H1 (cell line): ENCODE data around the gene ASCL5. TPM values are rescaled to one million over a fixed set of nuclear protein-coding genes. Genes with fewer than 3 reads are reported as not detected.

Experiments
- CTCF ChIA-PET: fragments of 300-600 bp; sonication (Branson Sonifier 250); formaldehyde crosslinking; loops from one replicate; lab custom pipeline; 2021; ENCODE audit not compliant: partially characterized antibody; lab: Charles Lee
- POLR2A ChIA-PET: fragments of 300-600 bp; sonication (Branson Sonifier 250); formaldehyde crosslinking; loops from one replicate; lab custom pipeline; 2021; ENCODE audit warnings: inconsistent platforms; ENCODE audit not compliant: partially characterized antibody; lab: Charles Lee
- DNase-seq, 2 experiments: peaks; one replicate each; pipeline versions ENCODE4 v3.0.0 to v3.0.0-alpha.2; 2010 to 2022; ENCODE audit warnings: low spot score in 2 of 2, low read depth in 1 of 2, mixed read lengths in 1 of 2
- FAIRE-seq: peaks from 2 replicates; lab custom pipeline; 2011; peaks lifted over from hg19 to GRCh38; lab: Jason Lieb, UNC
- H2AFZ ChIP-seq: 2 replicates; pipeline ENCODE4 v1.8.1; 2012; ENCODE audit warnings: low read length, inconsistent platforms
- H2AK5ac ChIP-seq: 2 replicates; pipeline ENCODE4 v1.6.1; 2013; ENCODE audit warnings: low read depth, low read length
- H2BK120ac ChIP-seq: replicated peaks from 2 replicates; pipeline ENCODE3; 2013; ENCODE audit warnings: low read depth, low read length, inconsistent platforms
- H2BK12ac ChIP-seq: 2 replicates; pipeline ENCODE4 v1.6.1; 2013; ENCODE audit warnings: low read depth, low read length
- H2BK15ac ChIP-seq: 2 replicates; pipeline ENCODE4 v1.6.1; 2013; ENCODE audit warnings: low read length
- H2BK20ac ChIP-seq: 2 replicates; pipeline ENCODE4 v1.6.1; 2013; ENCODE audit warnings: low read length
- H2BK5ac ChIP-seq: 2 replicates; pipeline ENCODE4 v1.6.1; 2013; ENCODE audit warnings: low read depth, low read length
- H3K14ac ChIP-seq: 2 replicates; pipeline ENCODE4 v1.6.1; 2013; ENCODE audit warnings: inconsistent platforms; ENCODE audit not compliant: insufficient read length
- H3K18ac ChIP-seq: 2 replicates; pipeline ENCODE4 v1.6.1; 2013; ENCODE audit warnings: low read length; ENCODE audit errors: extremely low read depth
- H3K23ac ChIP-seq: 2 replicates; pipeline ENCODE4 v1.6.1; 2013; ENCODE audit warnings: inconsistent platforms; ENCODE audit not compliant: insufficient read length
- H3K23me2 ChIP-seq: 2 replicates; pipeline ENCODE4 v1.6.1; 2013; ENCODE audit warnings: low read depth, low read length
- H3K27ac ChIP-seq: 2 replicates; pipeline ENCODE4 v1.6.1; 2011; ENCODE audit warnings: low read depth, low read length, inconsistent platforms
- H3K27me3 ChIP-seq, 4 experiments: replicated peaks in 1 of 4; 1 replicate in 1 of 4; 2 replicates in 3 of 4; pipeline versions ENCODE4 v1.6.1 to v1.8.1; 2011 to 2013; ENCODE audit warnings: low read length in 3 of 4, mild to moderate bottlenecking in 3 of 4, inconsistent platforms in 2 of 4, mixed read lengths in 2 of 4, moderate library complexity in 1 of 4; ENCODE audit not compliant: control insufficient read depth in 3 of 4, insufficient read depth in 3 of 4; ENCODE audit errors: extremely low read depth in 1 of 4
- H3K36me3 ChIP-seq, 4 experiments: 2 replicates each; pipeline versions ENCODE4 v1.6.1 to v1.8.1; 2011 to 2013; ENCODE audit warnings: mild to moderate bottlenecking in 4 of 4, low read length in 3 of 4, moderate library complexity in 2 of 4, control low read depth in 1 of 4, inconsistent platforms in 1 of 4; ENCODE audit not compliant: insufficient read depth in 4 of 4, control insufficient read depth in 2 of 4
- H3K4ac ChIP-seq: replicated peaks from 2 replicates; pipeline ENCODE3; 2013; ENCODE audit warnings: low read length, low read depth, mixed read lengths, inconsistent platforms; ENCODE audit not compliant: insufficient read length
- H3K4me1 ChIP-seq, 4 experiments: replicated peaks in 1 of 4; 1 replicate in 1 of 4; 2 replicates in 3 of 4; pipeline versions ENCODE4 v1.6.1 to v1.8.1; 2011 to 2013; ENCODE audit warnings: low read length in 3 of 4, inconsistent platforms in 2 of 4, mixed read lengths in 1 of 4; ENCODE audit not compliant: insufficient read depth in 4 of 4, control insufficient read depth in 3 of 4
- H3K4me2 ChIP-seq, 2 experiments: 2 replicates each; pipeline versions ENCODE4 v1.6.1 to v1.8.1; 2011 to 2013; ENCODE audit warnings: low read depth in 2 of 2, low read length in 2 of 2, control low read depth in 1 of 2, inconsistent platforms in 1 of 2, mild to moderate bottlenecking in 1 of 2; ENCODE audit not compliant: insufficient read depth in 1 of 2
- H3K4me3 ChIP-seq, 4 experiments: fragments of 200-600, 300-600 bp in 1 of 4; sonication (generic), shearing (Covaris generic), sonication (Bioruptor Twin) in 1 of 4; 2 replicates each; pipeline versions ENCODE4 v1.5.1 to v1.8.1; 2011 to 2016; ENCODE audit warnings: low read length in 4 of 4, low read depth in 3 of 4, control low read depth in 2 of 4, inconsistent platforms in 2 of 4, mild to moderate bottlenecking in 2 of 4, mixed read lengths in 1 of 4, moderate library complexity in 1 of 4; ENCODE audit not compliant: insufficient read depth in 2 of 4; ENCODE audit errors: extremely low read depth in 1 of 4
- H3K56ac ChIP-seq: replicated peaks from 2 replicates; pipeline ENCODE3; 2013; ENCODE audit warnings: low read depth, mild to moderate bottlenecking, mixed read lengths, low read length, inconsistent platforms; ENCODE audit not compliant: insufficient read length
- H3K79me1 ChIP-seq: 2 replicates; pipeline ENCODE4 v1.6.1; 2013; ENCODE audit warnings: low read depth, low read length, control low read depth
- H3K79me2 ChIP-seq, 2 experiments: 2 replicates each; pipeline versions ENCODE4 v1.6.1 to v1.8.1; 2012 to 2013; ENCODE audit warnings: low read length in 2 of 2, mild to moderate bottlenecking in 2 of 2, inconsistent platforms in 1 of 2; ENCODE audit not compliant: insufficient read depth in 2 of 2, control insufficient read depth in 1 of 2
- H3K9ac ChIP-seq, 4 experiments: replicated peaks in 1 of 4; 1 replicate in 1 of 4; 2 replicates in 3 of 4; pipeline versions ENCODE4 v1.6.1 to v1.8.1; 2011 to 2013; ENCODE audit warnings: low read depth in 3 of 4, low read length in 3 of 4, control low read depth in 2 of 4, mild to moderate bottlenecking in 2 of 4, moderate library complexity in 2 of 4, inconsistent platforms in 1 of 4; ENCODE audit errors: extremely low read depth in 1 of 4
- H3K9me3 ChIP-seq, 2 experiments: 2 replicates each; pipeline versions ENCODE4 v1.6.1 to v1.8.1; 2012 to 2013; ENCODE audit warnings: mild to moderate bottlenecking in 2 of 2, moderate library complexity in 2 of 2, control low read depth in 1 of 2, inconsistent platforms in 1 of 2, low read depth in 1 of 2, low read length in 1 of 2, mixed read lengths in 1 of 2; ENCODE audit not compliant: insufficient read depth in 2 of 2
- H4K20me1 ChIP-seq, 2 experiments: replicated peaks in 1 of 2; 2 replicates each; pipeline versions ENCODE3 to v1.8.1; 2011 to 2013; ENCODE audit warnings: inconsistent platforms in 2 of 2, low read length in 2 of 2, mild to moderate bottlenecking in 1 of 2; ENCODE audit not compliant: insufficient read depth in 2 of 2, control insufficient read depth in 1 of 2
- H4K5ac ChIP-seq: 2 replicates; pipeline ENCODE4 v1.6.1; 2013; ENCODE audit warnings: low read length, low read depth, mixed read lengths, inconsistent platforms; ENCODE audit not compliant: insufficient read length
- H4K8ac ChIP-seq: 2 replicates; pipeline ENCODE4 v1.8.0; 2013; ENCODE audit warnings: mild to moderate bottlenecking, moderate library complexity, low read length, inconsistent platforms; ENCODE audit not compliant: insufficient read depth; ENCODE audit errors: extremely low read depth
- H4K91ac ChIP-seq: replicated peaks from 2 replicates; pipeline ENCODE3; 2013; ENCODE audit warnings: low read length, mixed read lengths, inconsistent platforms; ENCODE audit not compliant: insufficient read length
- CEBPB ChIP-seq: IDR thresholded peaks from 2 replicates; pipeline ENCODE4 v1.6.1; 2012; ENCODE audit warnings: low read depth, low read length
- FOSL1 ChIP-seq: IDR thresholded peaks from 2 replicates; pipeline ENCODE4 v1.6.1; 2011; ENCODE audit warnings: mild to moderate bottlenecking, low read depth, low read length, moderate library complexity; ENCODE audit not compliant: insufficient read depth
- GABPA ChIP-seq: IDR thresholded peaks from 2 replicates; pipeline ENCODE4 v1.6.1; 2011; ENCODE audit warnings: mild to moderate bottlenecking, low read length, moderate library complexity, borderline replicate concordance; ENCODE audit not compliant: insufficient read depth
- GTF2F1 ChIP-seq: IDR thresholded peaks from 2 replicates; pipeline ENCODE4 v1.6.1; 2012; ENCODE audit warnings: low read depth, low read length, improper control_type of control experiment, borderline replicate concordance
- HDAC6 ChIP-seq: IDR thresholded peaks from one replicate; pipeline ENCODE4 v1.7.1; 2012; ENCODE audit warnings: low read depth, mild to moderate bottlenecking, inconsistent platforms, low read length, moderate library complexity
- KDM5A ChIP-seq: fragments of 200-600 bp; IDR thresholded peaks from 2 replicates; pipeline ENCODE4 v1.7.1; 2012; ENCODE audit warnings: mild to moderate bottlenecking, low read length, inconsistent platforms, mixed read lengths
- POLR2AphosphoS5 ChIP-seq: IDR thresholded peaks from 2 replicates; pipeline ENCODE4 v1.6.1; 2011; ENCODE audit warnings: low read depth, low read length
- RFX5 ChIP-seq: IDR thresholded peaks from 2 replicates; pipeline ENCODE4 v1.6.1; 2011; ENCODE audit warnings: low read depth, low read length, improper control_type of control experiment, borderline replicate concordance
- WGBS, 2 experiments: shearing (Covaris generic) in 1 of 2; methylation state at CpG; one replicate each; pipeline versions ENCODE4 v1.1.6 to v1.1.7; 2013 to 2015; ENCODE audit warnings: low lambda C conversion rate in 2 of 2, mixed read lengths in 2 of 2, inconsistent platforms in 1 of 2, low coverage in 1 of 2, missing lambda C conversion rate in 1 of 2; ENCODE audit not compliant: insufficient replicate concordance in 2 of 2, insufficient coverage in 1 of 2, insufficient read length in 1 of 2; ENCODE audit errors: extremely low coverage in 1 of 2, missing lambda C conversion rate in 1 of 2; 5-methylcytosine and 5-hydroxymethylcytosine counted together
- polyA plus RNA-seq, 7 experiments: library from polyadenylated mRNA; depleted of rRNA in 3 of 7; stranded (reverse) in 5 of 7; unstranded in 2 of 7; fragments of >200 nt in 5 of 7; fragments of 200-250 nt in 2 of 7; gene quantifications; 1 replicate in 5 of 7; 2 replicates in 1 of 7; 4 replicates in 1 of 7; pipeline versions ENCODE4 v1.2.1 to v1.2.3, GENCODE V29; 2011 to 2013; ENCODE audit warnings: missing spikeins in 2 of 7, mixed read lengths in 2 of 7
- total RNA-seq: library from RNA; stranded (reverse); fragmentation: NEBNext Ultra II Directional; extraction: Animal tissue kit (Norgen Biotek cat#: 25700); gene quantifications from 2 replicates; pipeline ENCODE4 v1.2.1, GENCODE V29; 2021

The ASCL5 gene
- total and polyA plus RNA-seq, 2 of the 8 experiments (the other 6 are each of a cell fraction or from before 2014, with no cell fraction given): 0.29 to 0.41 TPM

GRCh38 chr1:201137024-201137392, 10.0 kb upstream of the ASCL5 start:
- no peak overlapping the region for H2BK15ac ChIP-seq
- ChIA-PET POLR2A (interaction anchor here (0.7 to 3.7 kb wide), 5 partner anchors 8 to 526 kb away, joined by 3 to 28 read pairs (median 5); partner anchors contain the start of gene TMEM9), CTCF (interaction anchor here (0.6 to 5.8 kb wide), 11 partner anchors 12 to 157 kb away, joined by 3 to 32 read pairs (median 5); partner anchors contain the start of gene IGFN1)
- no peaks in the 10 kb centered on the region for H3K23me2 ChIP-seq
- no peaks in the 10 kb centered on the region; the same call in 1 of the 2 replicates for H3K79me1 ChIP-seq
- H2BK20ac ChIP-seq: no peak overlapping the region
- H4K5ac ChIP-seq: no peak overlapping the region
- no peak overlapping the region for H3K56ac ChIP-seq
- H4K8ac ChIP-seq: no peak overlapping the region
- H2BK5ac ChIP-seq: no peak overlapping the region
- DNase-seq (no peak), FAIRE-seq (no peak)
- H2BK120ac ChIP-seq: no peak overlapping the region
- no peak overlapping the region for H3K23ac ChIP-seq
- H3K4me2 ChIP-seq: no peak overlapping the region
- WGBS, 2 experiments: 86% methylated on average over 7 of the region's 7 CpGs; no CpG with 5 or more reads in 1 of the 2 experiments
- H3K4ac ChIP-seq: no peak overlapping the region
- H4K91ac ChIP-seq: no peak overlapping the region
- no peaks in the 10 kb centered on the region for H3K79me2 ChIP-seq
- H3K9me3 ChIP-seq: no peaks in the 10 kb centered on the region
- no peak overlapping the region for H3K18ac ChIP-seq
- H3K36me3 ChIP-seq: peaks cover 15 to 68% (median 34%) of the 10 kb centered on the region in 4 experiments
- no peaks in the 10 kb centered on the region for H3K4me1 ChIP-seq
- H3K9ac ChIP-seq: no peak overlapping the region
- no peak for TF ChIP-seq GTF2F1
- no peak for TF ChIP-seq KDM5A
- no peak for TF ChIP-seq HDAC6
- TF ChIP-seq CEBPB: no peak
- no peak for TF ChIP-seq POLR2AphosphoS5
- TF ChIP-seq RFX5: no peak
- no peak for TF ChIP-seq GABPA
- no peak for TF ChIP-seq FOSL1
- H2BK12ac ChIP-seq: no peak overlapping the region
- H3K14ac ChIP-seq: no peak overlapping the region
- H3K27ac ChIP-seq: no peak overlapping the region
- no peak overlapping the region for H2AK5ac ChIP-seq
- H3K4me3 ChIP-seq: no peak overlapping the region
- peaks cover 3 to 14% of the 10 kb centered on the region in 2 experiments for H4K20me1 ChIP-seq
- no peaks in the 10 kb centered on the region for H3K27me3 ChIP-seq
- no peak overlapping the region for H2AFZ ChIP-seq
